Stimulated activated CD8-positive, alpha-beta memory T cell treated with anti-CD3 and anti-CD28 coated beads, Interleukin-7, amount 100 ng/mL, for 4 hours (primary cell): ENCODE measurements around the gene SUCLG1.
"Not testable (repeated sequence)": the region's sequence is repeated elsewhere in the genome, so short reads cannot be mapped to it uniquely, and the experiment has no call there.

Experiments
- DNase-seq, 2 donors: peaks; one replicate each; pipeline ENCODE4 v3.0.0-alpha.2; 2020; ENCODE audit warnings: low read depth in 2 of 2

SUCLG1 gene

GRCh38 chr2:84421197-84421596 is 37.9 kb downstream of the SUCLG1 start:
- no peak for DNase-seq

GRCh38 chr2:84417453-84418145 is 41.5 kb downstream of the SUCLG1 start:
- DNase-seq = no peak

GRCh38 chr2:84409531-84409930 is 49.5 kb downstream of the SUCLG1 start:
- no peak for DNase-seq

GRCh38 chr2:84402111-84402510 is 57.0 kb downstream of the SUCLG1 start:
- not testable (repeated sequence) for DNase-seq

- DNase-seq = not testable (repeated sequence)
Measured at GRCh38 chr2:84399839-84400238, 59.2 kb downstream of the SUCLG1 start.

- DNase-seq = no peak
Measured at GRCh38 chr2:84395820-84396219, 63.3 kb downstream of the SUCLG1 start.

GRCh38 chr2:84394628-84395027 is 64.5 kb downstream of the SUCLG1 start:
- no peak for DNase-seq

GRCh38 chr2:84393829-84394228 is 65.3 kb downstream of the SUCLG1 start:
- no peak for DNase-seq

GRCh38 chr2:84389794-84390193 is 69.3 kb downstream of the SUCLG1 start:
- no peak for DNase-seq

GRCh38 chr2:84388921-84389490 is 70.1 kb downstream of the SUCLG1 start:
- DNase-seq = no peak

- no peak for DNase-seq
Measured at GRCh38 chr2:84388133-84388532, 70.9 kb downstream of the SUCLG1 start.

- DNase-seq = no peak
Measured at GRCh38 chr2:84386336-84387040, 72.6 kb downstream of the SUCLG1 start.

- DNase-seq = no peak
Measured at GRCh38 chr2:84383271-84383670, 75.8 kb downstream of the SUCLG1 start.

- DNase-seq = no peak
Measured at GRCh38 chr2:84380875-84381274, 78.2 kb downstream of the SUCLG1 start.

GRCh38 chr2:84378960-84379359 is 80.1 kb downstream of the SUCLG1 start:
- no peak for DNase-seq

- DNase-seq = no peak
Measured at GRCh38 chr2:84375020-84375419, 84.1 kb downstream of the SUCLG1 start.

- no peak for DNase-seq
Measured at GRCh38 chr2:84373866-84374265, 85.2 kb downstream of the SUCLG1 start.
